Measurements from ENCODE around the gene FAM200C. TPM values are rescaled to one million over a fixed set of nuclear protein-coding genes. Genes with fewer than 3 reads are reported as not detected.

FAM200C gene
- total RNA-seq, 2 donors from 2014 or later = 2.7 to 6.0 TPM

- Histone ChIP-seq H3K27me3 (replicated peaks; ENCODE audit: insufficient read depth) (no peaks in the 10 kb centered on the region), H3K4me1 (ENCODE audit: control insufficient read depth in 1 of 2, low read depth in 2 of 2) (peaks cover 27 to 35% of the 10 kb centered on the region in 2 donors), H3K4me3 (peak overlapping the region; percentile 82), H3K27ac (peak overlapping the region; percentile 83 to 93), H3K36me3 (no peaks in the 10 kb centered on the region), H3K9me3 (no peaks in the 10 kb centered on the region)
- no peak for DNase-seq (ENCODE audit: low spot score)
- TF ChIP-seq, protein P1, sequence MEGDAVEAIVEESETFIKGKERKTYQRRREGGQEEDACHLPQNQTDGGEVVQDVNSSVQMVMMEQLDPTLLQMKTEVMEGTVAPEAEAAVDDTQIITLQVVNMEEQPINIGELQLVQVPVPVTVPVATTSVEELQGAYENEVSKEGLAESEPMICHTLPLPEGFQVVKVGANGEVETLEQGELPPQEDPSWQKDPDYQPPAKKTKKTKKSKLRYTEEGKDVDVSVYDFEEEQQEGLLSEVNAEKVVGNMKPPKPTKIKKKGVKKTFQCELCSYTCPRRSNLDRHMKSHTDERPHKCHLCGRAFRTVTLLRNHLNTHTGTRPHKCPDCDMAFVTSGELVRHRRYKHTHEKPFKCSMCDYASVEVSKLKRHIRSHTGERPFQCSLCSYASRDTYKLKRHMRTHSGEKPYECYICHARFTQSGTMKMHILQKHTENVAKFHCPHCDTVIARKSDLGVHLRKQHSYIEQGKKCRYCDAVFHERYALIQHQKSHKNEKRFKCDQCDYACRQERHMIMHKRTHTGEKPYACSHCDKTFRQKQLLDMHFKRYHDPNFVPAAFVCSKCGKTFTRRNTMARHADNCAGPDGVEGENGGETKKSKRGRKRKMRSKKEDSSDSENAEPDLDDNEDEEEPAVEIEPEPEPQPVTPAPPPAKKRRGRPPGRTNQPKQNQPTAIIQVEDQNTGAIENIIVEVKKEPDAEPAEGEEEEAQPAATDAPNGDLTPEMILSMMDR (IDR thresholded peaks at IDR 0.05) = no peak
- peak; percentile 18 for ATAC-seq (ENCODE audit: insufficient number of reproducible peaks, low FRiP score, low read depth)
These were observed 19.8 kb upstream of the FAM200C start for GRCh38 chr5:160419458-160420330.

DNA sequence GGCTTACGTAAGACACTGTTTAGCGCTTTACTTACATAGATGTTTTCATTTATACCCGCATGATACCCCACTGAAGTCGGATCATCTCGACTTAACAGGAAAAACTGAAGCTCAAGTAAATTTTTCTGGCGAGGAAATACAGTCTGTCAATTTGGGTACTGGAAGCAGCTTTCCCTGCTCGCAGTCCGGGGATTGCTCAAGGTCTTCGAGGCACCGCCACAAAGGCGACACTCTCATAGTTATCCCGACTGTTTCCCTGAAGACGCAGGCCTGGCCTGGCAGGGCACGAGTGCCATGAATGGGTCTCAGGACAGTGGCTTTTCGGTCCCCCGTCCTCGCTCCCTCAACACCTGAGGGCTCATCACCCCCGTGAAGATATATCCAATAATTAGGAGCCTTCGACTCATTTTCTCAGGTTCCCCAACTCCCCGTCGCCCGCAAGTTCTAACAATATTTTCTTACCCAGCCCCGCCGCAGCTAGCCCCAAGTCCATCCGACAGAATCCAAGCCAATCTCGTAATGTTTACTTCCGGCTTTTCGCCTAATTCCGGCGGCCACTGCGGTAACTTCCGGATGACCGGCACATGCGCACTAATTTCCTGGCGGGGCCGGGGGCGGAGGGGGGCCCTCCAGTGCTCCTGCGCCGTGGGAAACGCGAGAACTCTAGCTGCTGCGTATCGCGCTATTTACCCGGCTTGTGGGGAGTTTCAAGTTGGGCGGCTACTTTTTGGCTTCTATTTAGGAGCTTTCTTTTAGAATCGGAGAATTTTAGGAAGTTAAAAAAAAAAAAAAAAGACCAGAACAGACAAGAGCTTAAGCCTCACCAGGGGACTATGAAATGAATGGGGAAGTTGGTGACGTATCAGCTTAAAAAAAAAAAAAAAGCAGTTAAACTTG is 19.0 kb upstream of the FAM200C start, which contains the start of gene SLU7:
SLU7 (minus strand) TSS at position 521 of the 897 bp plus-strand sequence. CDS start 3,787 bp downstream, outside the sequence.
- DNase-seq (ENCODE audit: low spot score) (peak; percentile 63), ATAC-seq (ENCODE audit: insufficient number of reproducible peaks, low FRiP score, low read depth) (peak; percentile 93)
- no peaks in the 10 kb centered on the region for H3K9me3 ChIP-seq
- H3K27ac ChIP-seq = peak within 1 kb of the TSS; percentile 83 to 93
- no peaks in the 10 kb centered on the region for H3K36me3 ChIP-seq
- TF ChIP-seq, protein P1 (IDR thresholded peaks at IDR 0.05) = no peak
- H3K4me3 ChIP-seq = peak within 1 kb of the TSS; percentile 82
- peaks cover 27 to 35% of the 10 kb centered on the region in 2 donors for H3K4me1 ChIP-seq (ENCODE audit: control insufficient read depth in 1 of 2, low read depth in 2 of 2)
- no peaks in the 10 kb centered on the region for H3K27me3 ChIP-seq (replicated peaks; ENCODE audit: insufficient read depth)

- TF ChIP-seq, protein P1 (IDR thresholded peaks at IDR 0.05) = no peak
- Histone ChIP-seq H3K36me3 (peaks cover 14% of the 10 kb centered on the region), H3K4me3 (peak overlapping the region; percentile 89), H3K27ac (peak overlapping the region in 1 of 2 donors; percentile 89), H3K27me3 (replicated peaks; ENCODE audit: insufficient read depth) (no peaks in the 10 kb centered on the region), H3K9me3 (no peaks in the 10 kb centered on the region), H3K4me1 (ENCODE audit: control insufficient read depth in 1 of 2, low read depth in 2 of 2) (peaks cover 6 to 29% of the 10 kb centered on the region in 2 donors)
- ATAC-seq (ENCODE audit: insufficient number of reproducible peaks, low FRiP score, low read depth) (no peak), DNase-seq (ENCODE audit: low spot score) (no peak)
These were observed 1.0 kb downstream of the FAM200C start for GRCh38 chr5:160398806-160399205.

- Histone ChIP-seq H3K36me3 (peaks cover 4% of the 10 kb centered on the region), H3K4me1 (ENCODE audit: control insufficient read depth in 1 of 2, low read depth in 2 of 2) (peaks cover 6 to 29% of the 10 kb centered on the region in 2 donors), H3K27ac (no peak overlapping the region), H3K4me3 (no peak overlapping the region), H3K9me3 (no peaks in the 10 kb centered on the region), H3K27me3 (replicated peaks; ENCODE audit: insufficient read depth) (no peaks in the 10 kb centered on the region)
- DNase-seq (ENCODE audit: low spot score) (no peak), ATAC-seq (ENCODE audit: insufficient number of reproducible peaks, low FRiP score, low read depth) (no peak)
- TF ChIP-seq, protein P1 (IDR thresholded peaks at IDR 0.05) = no peak
These were observed 2.4 kb downstream of the FAM200C start for GRCh38 chr5:160397492-160397891.

- DNase-seq (ENCODE audit: low spot score) (no peak), ATAC-seq (ENCODE audit: insufficient number of reproducible peaks, low FRiP score, low read depth) (no peak)
- H3K4me3 ChIP-seq = no peak overlapping the region
- no peak overlapping the region for H3K27ac ChIP-seq
- H3K36me3 ChIP-seq = no peaks in the 10 kb centered on the region
- TF ChIP-seq, protein P1 (IDR thresholded peaks at IDR 0.05) = no peak
- H3K4me1 ChIP-seq (ENCODE audit: control insufficient read depth in 1 of 2, low read depth in 2 of 2) = peaks cover 4 to 29% of the 10 kb centered on the region in 2 donors
- no peaks in the 10 kb centered on the region for H3K9me3 ChIP-seq
- H3K27me3 ChIP-seq (replicated peaks; ENCODE audit: insufficient read depth) = no peaks in the 10 kb centered on the region
These were observed 4.7 kb downstream of the FAM200C start for GRCh38 chr5:160395111-160395510.

All from thoracic aorta (tissue), 2 donors.